Right renal cortex interstitium (tissue), 3 donors: ENCODE data around the gene CARMIL1. TPM values are rescaled to one million over a fixed set of nuclear protein-coding genes. Genes with fewer than 3 reads are reported as not detected.

ENCODE experiments used
- DNase-seq, 3 donors: peaks; one replicate each; pipeline ENCODE4 v3.0.0-alpha.2; 2013; ENCODE audit warnings: low read depth in 3 of 3, low spot score in 2 of 3
- polyA plus RNA-seq, 3 donors: library from polyadenylated mRNA; unstranded; fragments of 120-200 nt; gene quantifications; one replicate each; pipeline ENCODE4 v1.2.1, GENCODE V29; 2013; ENCODE audit not compliant: insufficient read length in 3 of 3

CARMIL1 gene
- polyA plus RNA-seq, 3 donors: 106 to 113 (median 109) TPM

DNA sequence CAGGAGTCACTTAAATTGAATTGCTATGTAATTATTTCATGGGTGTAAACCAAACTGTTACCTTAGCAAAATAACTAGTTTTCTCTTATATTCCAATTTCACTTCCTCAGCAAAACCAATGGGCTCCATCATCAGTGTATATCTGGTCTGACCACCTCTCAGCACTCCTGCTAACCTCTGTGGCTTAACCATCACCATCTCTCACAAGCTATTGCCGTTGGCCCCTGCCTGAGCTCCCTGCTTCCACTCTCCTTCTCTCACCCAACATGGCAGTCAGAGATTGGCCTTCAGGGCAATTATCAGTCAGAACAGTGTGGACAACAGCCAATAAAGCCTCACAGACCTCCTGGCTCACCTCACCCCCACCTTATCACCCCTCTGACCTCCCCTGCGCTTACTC lies 124.0 kb downstream of the CARMIL1 start:
- DNase-seq: no peak

DNA sequence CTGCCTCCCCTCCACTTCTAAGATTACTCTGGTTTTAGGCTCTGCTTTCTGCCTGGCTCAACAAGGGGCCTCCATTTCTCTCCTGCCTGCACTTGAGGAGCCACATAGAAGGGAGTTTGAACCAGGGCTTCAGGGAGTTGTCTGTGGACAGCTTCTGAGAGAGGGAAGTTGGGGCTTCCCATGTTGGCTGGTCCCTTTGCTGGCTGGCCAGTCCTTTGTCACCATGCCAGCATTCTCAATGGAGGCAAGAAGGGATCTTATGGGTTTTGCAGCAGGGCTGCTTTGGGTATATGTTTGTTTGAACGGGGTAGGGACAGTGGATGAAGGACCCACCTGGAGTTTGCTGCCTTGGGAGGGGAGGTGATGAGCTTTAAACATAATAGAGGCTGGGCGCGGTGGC lies 124.9 kb downstream of the CARMIL1 start:
- DNase-seq: no peak

DNA sequence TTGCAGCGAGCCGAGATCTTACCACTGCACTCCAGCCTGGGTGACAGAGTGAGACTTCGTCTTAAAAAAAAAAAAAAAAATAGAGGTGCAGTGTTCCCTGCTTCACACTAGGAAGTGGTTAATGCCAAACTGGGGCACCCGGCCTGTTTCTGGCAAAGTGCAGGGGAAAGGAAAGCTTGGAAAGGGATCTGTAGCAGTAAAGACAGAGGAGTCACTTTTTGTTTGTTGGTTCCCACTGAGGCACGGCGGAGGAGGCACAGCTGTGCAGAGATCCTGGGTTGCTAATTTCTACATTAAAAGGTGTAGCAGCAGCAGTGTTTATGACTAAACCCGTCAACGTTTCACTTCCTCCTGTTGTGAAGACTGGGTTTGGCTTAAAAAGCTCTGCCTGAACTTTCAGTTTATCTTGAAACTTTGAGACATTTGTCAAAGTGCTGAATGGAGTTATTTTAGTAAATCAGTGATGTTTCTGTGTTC lies 125.6 kb downstream of the CARMIL1 start:
- DNase-seq: no peak

DNA sequence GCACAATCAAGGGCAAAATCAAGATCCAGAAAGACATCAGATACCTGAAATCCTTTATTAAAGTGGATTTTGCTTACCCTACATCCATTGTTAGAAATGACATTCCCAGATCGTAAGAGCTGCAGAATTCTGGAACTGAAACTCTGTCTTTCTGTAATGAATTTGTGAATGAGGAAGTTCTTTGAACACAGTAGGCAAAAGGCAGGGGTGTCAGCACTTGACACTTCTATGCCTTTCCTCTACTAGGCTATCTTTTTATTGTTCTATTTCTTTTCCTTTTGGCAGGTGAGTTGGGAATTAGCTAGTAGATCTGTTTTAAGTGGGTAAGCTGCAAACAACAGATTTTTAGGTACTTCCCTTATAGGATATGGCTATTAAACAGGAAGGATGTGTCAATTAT lies 126.3 kb downstream of the CARMIL1 start:
- DNase-seq: no peak

DNA sequence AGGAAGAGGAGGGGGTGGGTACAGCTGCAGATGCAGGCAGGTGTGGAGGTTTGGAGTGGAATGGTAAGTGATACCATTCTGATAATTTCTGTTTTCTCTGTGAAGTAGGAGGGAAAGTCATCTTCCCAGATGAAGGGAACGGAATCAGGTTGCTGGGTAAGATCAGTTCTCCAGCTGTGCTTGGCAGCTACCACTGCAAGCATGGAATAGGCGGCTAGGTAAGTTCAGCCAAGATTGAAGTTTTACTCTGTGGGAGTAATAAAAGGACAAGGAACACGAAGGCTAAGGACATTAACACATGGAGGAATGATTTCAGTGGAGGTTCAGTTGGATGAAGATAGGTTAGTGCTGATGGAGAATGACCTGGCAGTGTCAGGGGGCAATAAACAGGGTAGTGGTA lies 128.3 kb downstream of the CARMIL1 start:
- DNase-seq: no peak

DNA sequence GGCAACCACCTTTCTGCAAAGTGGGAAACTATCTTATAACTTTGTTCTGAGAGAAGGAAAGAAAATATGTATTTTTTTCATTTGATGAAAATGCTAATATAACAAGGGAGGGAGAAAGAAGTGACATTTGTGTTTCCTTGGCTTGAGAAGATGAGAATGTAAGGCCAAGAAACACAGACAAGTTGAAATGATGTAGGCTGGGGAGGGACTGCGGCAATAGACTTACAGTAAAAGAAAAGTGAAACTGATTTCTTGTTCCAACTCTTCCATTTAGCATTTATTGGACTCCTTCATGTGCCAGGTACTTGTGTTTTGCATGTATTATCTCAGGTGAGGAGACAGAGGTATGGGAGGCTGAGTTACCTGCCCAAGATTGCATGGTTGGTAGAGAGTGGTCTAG lies 130.9 kb downstream of the CARMIL1 start:
- DNase-seq: no peak

DNA sequence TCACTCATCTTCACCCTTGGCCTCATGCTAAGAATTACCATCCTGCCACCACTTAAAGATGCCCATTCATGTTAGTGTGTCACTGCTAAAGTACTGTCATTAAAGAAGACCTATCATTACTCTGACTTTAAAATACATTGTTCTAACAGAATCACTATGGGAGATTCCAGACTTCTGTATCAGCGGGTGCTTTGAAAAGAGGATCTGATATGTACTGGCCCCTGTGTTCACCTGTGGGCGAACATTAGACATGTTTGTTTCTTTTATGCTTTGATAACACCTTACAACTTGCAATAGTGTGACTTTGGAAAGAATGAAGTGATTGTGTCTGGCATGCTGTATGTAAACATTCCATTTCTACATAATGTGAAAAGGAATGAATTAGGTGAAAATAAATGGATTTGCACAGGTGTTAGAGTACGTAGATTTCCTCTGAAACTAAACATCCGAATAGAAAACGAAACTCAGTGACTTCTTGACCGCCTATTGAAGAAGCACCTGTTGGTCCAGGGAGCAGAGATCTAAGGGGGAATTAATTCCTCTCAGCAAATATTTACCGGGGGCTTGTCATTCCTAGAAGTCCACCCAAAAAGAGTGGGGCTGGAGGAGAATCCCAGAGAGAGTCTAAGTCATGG lies 132.3 kb downstream of the CARMIL1 start:
- no peak for DNase-seq

DNA sequence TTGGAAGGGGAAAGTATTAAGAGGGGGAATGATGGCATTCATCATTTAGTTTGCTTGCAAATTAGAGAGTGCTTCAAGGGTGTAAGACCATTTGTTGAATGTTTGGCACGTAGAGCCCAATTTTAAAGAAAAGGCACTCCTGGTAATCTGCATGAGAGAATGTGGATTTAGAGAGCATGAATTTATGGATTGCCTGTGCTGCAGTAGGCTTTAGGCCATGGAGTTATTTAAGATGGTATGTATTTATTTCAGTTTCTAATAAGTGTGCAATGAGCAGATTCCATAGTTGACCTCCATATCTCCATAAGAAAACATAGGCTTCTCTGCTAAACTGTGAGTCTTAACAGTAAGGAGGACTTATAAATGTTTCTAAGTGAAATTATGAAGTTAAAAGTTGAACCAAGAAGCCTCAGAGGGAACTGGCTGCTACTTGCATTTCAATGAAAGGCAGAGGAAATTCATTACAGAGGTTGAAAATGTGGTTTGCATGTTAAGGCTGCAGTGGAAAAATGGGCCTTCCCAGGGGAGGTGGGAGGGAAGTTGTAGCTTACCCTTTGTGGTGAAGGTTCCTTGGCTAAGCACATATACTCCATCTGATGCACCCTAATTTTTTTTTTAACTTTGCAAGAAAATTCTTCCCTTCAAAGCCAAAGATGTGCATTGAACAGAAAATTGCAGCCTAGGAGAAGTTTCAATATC lies 134.2 kb downstream of the CARMIL1 start:
- no peak for DNase-seq

DNA sequence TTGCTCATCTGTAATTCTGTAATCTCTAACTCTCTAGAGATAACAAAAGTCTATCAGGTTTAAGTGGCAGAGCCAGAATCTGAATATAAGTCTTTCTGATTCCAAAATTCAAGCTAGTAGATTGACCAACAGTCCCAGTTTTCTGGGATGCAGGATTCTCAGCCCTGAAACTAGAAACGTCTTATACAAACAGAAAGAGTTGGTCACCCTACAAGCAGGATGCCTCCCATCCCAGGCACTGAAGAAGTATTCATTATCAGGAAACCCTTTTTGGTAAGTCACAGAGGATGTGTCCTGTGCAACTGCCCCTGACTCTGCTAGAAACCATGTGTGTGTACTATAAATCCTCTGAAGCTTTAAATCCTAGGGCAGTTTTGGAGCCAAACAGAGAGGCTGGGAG lies 135.0 kb downstream of the CARMIL1 start:
- no peak for DNase-seq

DNA sequence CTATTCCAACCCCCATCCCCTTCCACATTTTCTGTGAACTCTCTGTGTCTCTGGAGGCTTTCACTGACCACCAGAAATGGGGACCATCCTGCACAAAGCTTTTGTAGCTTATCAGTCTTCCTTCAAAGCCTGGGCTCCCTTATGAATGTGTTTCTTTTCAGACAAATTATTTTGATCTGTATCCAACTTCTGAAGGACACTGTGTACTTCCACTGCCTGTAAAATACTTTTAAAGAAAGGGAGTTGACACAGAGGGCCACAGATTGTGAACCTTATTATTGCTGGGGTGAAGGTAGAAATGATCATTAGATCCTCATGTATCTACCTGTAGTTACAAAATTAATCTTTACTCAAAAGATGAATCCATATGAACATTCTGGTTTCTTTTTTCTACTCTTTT lies 135.6 kb downstream of the CARMIL1 start:
- DNase-seq: no peak

DNA sequence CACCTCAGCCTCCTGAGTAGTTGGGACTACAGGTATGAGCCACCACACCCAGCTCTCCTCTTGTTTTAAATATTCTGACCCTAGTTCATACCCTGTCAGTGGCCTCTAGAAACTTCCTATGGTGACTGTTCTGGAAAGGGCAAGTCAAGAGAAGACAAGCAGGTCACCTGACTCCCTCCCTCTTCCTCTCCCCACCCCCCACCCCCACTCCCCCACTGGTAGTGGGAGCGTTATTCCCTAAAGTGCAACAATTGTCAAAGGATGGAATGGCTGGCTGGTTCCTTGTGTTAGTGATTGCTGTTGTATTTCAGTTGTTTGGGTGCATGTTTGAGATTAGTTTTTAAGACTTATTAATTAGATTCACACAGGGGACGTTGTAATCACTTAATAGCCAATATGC lies 136.1 kb downstream of the CARMIL1 start:
- no peak for DNase-seq

DNA sequence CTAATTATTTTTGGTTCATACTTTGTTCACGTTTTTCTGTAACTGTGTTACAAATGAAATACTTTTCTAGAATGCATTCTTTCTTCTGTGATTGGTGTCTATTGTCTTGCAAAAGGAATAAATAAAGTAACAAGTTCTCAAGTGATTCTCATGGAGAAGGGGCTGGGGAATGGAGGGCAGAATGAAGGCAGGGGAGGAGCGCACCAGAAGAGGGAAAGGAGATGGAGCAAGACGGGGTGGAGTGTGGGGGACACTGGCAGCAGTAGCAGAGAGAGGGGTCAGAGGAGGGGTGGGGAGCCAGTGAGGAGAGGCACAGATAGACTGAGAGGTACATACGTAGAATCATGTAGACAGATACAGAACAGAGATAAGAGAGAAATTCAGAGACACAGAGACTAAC lies 136.5 kb downstream of the CARMIL1 start:
- no peak for DNase-seq

DNA sequence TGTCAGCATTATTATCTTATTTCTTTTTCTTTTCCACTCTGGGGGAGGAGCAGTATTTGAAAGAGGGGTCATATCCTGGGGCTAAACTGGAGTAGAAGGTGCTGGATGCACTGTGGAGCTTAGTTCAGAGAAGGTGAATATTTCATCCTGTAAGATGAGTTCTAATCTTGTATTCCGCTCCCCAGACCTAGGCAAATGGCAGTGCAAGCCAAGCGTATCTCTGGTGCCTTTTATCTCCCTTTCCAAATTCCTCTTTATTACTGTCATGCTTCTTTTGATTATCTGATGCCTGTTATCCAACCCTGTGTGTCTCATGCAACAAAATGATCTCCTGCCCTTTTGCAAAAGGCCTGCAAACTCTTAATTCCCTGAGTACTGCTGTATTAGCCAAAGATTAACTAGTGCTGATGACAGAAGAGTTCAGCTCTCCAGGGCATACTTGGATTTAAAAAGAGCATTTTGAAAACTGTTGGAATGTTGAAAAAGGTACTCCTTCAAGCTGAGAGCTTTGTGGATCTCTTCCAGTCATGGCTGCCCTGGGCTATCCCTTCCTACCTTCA lies 138.0 kb downstream of the CARMIL1 start:
- DNase-seq: no peak

DNA sequence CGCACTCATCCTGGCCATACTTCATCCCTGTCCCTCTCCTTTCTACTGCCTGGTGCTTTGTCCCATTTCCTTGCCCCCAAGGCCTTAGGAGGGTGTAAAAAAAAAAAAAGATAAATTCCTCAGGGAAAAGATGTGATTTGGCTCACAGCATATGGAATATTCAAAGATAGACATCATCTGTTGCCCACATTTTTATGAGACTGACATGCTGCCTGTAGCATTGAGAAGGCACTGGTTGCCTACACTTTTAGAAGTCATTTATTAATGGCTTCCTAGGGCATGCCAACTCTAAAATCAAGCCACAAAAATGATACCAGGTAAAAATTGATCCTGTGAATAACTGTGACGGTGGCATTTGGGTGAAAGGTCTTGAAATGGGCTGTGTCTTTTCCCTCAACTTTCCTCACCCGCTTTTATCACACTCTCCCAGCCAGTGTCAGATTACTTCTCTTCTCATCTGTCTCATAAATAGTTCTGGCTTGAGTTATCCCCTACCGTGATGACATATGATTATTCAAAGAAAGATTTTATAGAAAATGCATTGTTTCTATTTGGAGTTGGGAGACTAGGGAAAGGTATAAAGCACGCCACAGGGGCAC lies 139.4 kb downstream of the CARMIL1 start:
- DNase-seq: no peak

DNA sequence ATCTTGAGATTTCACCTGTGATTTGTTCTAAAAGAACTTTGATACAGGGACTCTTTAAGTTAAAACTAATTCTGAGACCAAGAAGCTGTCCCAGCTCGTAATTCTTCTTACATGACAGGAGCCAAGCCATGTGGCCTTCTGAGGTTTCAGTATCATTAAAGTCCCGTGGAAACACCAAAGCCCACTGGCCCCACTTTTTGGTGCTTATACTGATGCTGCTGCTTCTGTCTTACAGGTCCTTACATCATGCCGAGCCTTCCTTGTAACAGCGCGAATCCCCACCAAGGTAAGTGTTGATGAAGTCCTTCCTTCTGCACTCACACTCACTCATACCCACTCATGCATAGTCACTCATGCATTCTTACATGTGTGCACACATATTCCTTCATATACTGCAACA lies 140.7 kb downstream of the CARMIL1 start:
- DNase-seq: no peak

DNA sequence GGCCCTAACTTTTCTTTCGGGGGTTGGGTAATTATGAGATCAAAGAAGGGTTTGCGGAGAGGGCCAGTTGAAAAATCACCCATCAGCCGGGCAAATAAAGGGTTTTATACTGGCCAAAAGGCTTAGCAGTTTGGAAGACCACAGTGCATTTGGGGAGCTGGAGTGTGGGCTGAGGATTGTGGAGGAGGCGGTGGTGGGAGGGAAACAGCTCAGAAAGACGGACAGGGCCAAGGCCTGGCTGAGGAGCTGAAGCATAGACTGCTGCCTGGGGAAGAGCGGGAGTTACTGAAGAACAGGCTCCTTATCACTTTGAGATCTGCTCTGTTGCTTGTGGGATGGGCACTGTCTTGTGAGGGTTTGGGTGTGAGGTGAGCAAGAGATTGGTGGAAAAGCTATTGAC lies 144.2 kb downstream of the CARMIL1 start:
- peak in 1 of 3 donors; percentile 12 for DNase-seq

DNA sequence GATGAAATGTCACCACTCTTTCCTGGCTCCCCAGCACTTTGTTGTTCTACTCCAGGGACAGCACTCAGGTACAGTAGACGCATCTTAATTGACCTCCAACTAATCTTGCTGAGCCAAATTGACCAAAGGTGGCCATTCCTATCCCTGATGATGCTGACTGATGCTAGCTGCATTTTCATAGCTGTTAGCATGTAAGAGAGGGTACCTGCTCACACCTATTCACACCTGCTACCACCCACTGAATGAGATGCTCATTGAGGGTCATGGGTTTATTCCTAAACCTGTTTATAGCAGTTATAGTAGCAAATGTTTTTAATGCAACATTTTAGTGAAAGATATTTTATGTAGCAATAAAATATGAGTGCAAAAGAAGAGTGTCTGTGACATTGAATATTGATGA lies 145.1 kb downstream of the CARMIL1 start:
- no peak for DNase-seq

DNA sequence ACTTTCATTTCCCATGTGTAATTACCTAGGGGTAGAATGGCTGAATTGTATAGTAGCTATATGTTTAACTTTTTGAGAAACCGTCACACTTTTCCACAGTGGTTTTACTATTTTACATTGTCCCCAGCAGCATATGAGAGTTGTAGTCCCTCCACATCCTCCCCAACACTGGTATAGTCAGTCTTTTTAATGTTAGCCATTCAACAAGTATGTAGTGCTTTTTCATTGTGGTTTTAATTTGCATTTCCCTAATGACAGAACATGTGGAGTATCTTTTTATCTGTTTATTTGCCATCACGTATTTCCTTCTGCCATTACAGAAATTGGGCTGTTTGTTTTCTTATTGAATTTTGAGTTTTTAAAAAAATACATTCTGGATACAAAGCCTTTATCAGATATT lies 148.4 kb downstream of the CARMIL1 start:
- DNase-seq: no peak

DNA sequence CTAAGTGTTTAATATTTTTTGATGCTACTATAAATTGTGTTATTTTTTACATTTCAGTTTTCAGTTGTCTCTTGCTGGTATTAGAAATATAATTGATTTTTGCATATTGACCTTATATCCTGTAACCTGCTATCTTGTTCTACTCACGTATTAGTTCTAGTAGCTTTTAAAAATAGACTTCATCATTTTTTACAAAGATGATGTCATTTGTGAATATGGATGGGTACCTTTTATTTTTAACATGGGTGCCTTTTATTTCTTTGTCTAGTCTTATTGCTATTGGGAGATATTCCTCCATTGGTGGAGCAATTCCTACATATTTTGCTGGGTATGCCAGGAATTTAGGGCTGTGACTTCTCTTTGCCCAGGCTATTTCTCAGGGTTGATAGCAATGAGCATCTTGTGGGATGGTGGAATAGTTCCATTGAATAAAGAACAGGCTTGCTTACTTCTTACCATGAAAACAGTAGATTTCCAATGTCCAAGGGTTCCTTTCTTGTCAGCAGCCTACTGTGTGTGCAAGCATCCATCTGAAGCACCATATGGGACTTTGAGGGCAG lies 149.7 kb downstream of the CARMIL1 start:
- DNase-seq: no peak

DNA sequence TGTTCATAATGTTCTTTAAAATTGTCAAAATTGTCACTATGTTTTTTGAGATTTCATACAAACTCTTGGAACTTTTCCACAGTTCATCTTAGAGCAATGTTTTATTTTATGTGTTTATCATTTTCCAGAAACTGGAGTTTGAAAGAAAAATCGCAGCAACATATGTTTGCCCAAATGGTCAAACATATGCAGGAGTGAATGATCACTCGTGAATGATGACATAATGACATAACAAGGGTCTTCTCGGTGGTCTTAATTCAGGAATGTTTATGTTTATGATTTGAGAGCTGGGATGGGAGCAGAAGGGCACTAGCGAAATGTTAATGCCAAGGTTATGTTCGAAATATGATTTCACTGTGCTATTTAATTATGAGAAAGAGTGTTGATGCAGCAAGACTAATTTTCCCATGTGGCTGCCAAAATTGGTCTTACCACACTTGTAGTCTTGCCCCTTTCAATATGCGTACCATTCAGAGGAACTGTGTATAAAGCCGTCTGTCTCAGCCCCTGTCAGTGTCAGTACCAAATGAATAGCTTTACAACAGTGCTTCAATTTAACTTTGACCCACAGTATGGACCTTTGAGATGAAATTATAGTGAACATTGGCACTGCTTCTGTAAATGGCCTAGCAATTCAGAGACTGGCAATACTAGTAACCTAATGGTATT lies 152.3 kb downstream of the CARMIL1 start:
- no peak for DNase-seq

DNA sequence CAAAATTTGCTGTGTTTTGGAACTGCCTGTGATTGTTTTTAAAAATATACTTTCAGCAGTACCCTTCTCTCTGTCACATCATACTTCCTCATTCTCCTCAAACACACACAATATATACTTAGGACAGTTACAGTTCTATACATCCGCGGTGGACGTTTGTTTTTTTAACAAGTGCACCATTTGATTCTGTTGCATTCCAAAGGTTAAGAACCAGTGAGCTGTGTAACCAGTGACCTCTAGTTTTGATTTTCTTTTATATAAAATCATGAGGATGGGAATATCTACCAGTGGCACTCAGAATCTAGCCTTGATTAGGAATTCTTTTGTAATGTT lies 152.8 kb downstream of the CARMIL1 start:
- DNase-seq: no peak
